Natural killer cell (primary cell): ENCODE measurements around the gene TSPAN33. TPM values are rescaled to one million over a fixed set of nuclear protein-coding genes. Genes with fewer than 3 reads are reported as not detected.

ENCODE experiments used
- ATAC-seq, 3 donors: fragments of 150-1000 bp in 2 of 3; fragments of 200-7000 bp in 1 of 3; cut with Tn5 transposase; 1 replicate in 1 of 3; 2 replicates in 2 of 3; pipeline ENCODE4 v1.10.0; 2021; ENCODE audit warnings: mild to moderate bottlenecking in 2 of 3, moderate library complexity in 2 of 3
- DNase-seq, 2 donors: peaks; one replicate each; pipeline versions ENCODE4 v3.0.0 to v3.0.0-alpha.2; 2013 to 2021; ENCODE audit warnings: mixed read lengths in 1 of 2
- H3K27ac ChIP-seq: one replicate; pipeline ENCODE4 v1.5.1; 2013; ENCODE audit warnings: mild to moderate bottlenecking, low read length
- H3K27me3 ChIP-seq: one replicate; pipeline ENCODE4 v1.6.1; 2013; ENCODE audit warnings: low read length; ENCODE audit not compliant: control insufficient read depth, insufficient read depth
- H3K36me3 ChIP-seq: one replicate; pipeline ENCODE4 v1.6.1; 2013; ENCODE audit warnings: low read length; ENCODE audit not compliant: control insufficient read depth, insufficient read depth
- H3K4me1 ChIP-seq: one replicate; pipeline ENCODE4 v1.6.1; 2013; ENCODE audit warnings: low read length; ENCODE audit not compliant: control insufficient read depth, insufficient read depth
- H3K4me3 ChIP-seq: one replicate; pipeline ENCODE4 v1.5.1; 2013; ENCODE audit warnings: low read length
- H3K9me3 ChIP-seq: one replicate; pipeline ENCODE4 v1.6.1; 2013; ENCODE audit warnings: low read length; ENCODE audit not compliant: control insufficient read depth, insufficient read depth
- H3K27ac Mint-ChIP-seq, 2 donors: one replicate each; pipeline ENCODE4 v1.8.0; 2022; ENCODE audit warnings: mild to moderate bottlenecking in 2 of 2, mixed read lengths in 2 of 2, moderate library complexity in 1 of 2
- H3K27me3 Mint-ChIP-seq, 2 donors: one replicate each; pipeline ENCODE4 v1.8.0; 2022; ENCODE audit warnings: low read depth in 2 of 2, mixed read lengths in 2 of 2
- H3K36me3 Mint-ChIP-seq: one replicate; pipeline ENCODE4 v1.8.0; 2022; ENCODE audit warnings: mixed read lengths
- H3K4me1 Mint-ChIP-seq, 2 donors: one replicate each; pipeline ENCODE4 v1.8.0; 2022; ENCODE audit warnings: mixed read lengths in 2 of 2
- H3K4me3 Mint-ChIP-seq: one replicate; pipeline ENCODE4 v1.8.0; 2022; ENCODE audit warnings: mild to moderate bottlenecking, moderate library complexity, mixed read lengths
- H3K9me3 Mint-ChIP-seq, 2 donors: one replicate each; pipeline ENCODE4 v1.8.0; 2022; ENCODE audit warnings: mixed read lengths in 2 of 2
- CTCF ChIP-seq: fragments of 200-600 bp; IDR thresholded peaks from one replicate; pipeline ENCODE4 v1.8.0; 2022; ENCODE audit warnings: antibody characterized with exemption
- WGBS: methylation state at CpG from one replicate; pipeline ENCODE4 v1.1.7; 2013; ENCODE audit warnings: missing lambda C conversion rate; ENCODE audit not compliant: insufficient coverage; 5-methylcytosine and 5-hydroxymethylcytosine counted together
- intact Hi-C: fragments of 100-400 bp; cut with micrococcal nuclease; formaldehyde crosslinking; loops from one replicate; pipeline ENCODE4 v1.14.2; 2022
- total RNA-seq, 4 donors: library from RNA; stranded (reverse); fragments of 120-200 nt in 1 of 4; gene quantifications; one replicate each; pipeline versions ENCODE4 v1.2.3 to v1.2.4, GENCODE V29; 2013 to 2022

Gene TSPAN33
- total RNA-seq, 3 donors from 2014 or later (not counting 1 experiment from before 2014, with no cell fraction given): 4.0 to 7.2 (median 5.1) TPM

DNA sequence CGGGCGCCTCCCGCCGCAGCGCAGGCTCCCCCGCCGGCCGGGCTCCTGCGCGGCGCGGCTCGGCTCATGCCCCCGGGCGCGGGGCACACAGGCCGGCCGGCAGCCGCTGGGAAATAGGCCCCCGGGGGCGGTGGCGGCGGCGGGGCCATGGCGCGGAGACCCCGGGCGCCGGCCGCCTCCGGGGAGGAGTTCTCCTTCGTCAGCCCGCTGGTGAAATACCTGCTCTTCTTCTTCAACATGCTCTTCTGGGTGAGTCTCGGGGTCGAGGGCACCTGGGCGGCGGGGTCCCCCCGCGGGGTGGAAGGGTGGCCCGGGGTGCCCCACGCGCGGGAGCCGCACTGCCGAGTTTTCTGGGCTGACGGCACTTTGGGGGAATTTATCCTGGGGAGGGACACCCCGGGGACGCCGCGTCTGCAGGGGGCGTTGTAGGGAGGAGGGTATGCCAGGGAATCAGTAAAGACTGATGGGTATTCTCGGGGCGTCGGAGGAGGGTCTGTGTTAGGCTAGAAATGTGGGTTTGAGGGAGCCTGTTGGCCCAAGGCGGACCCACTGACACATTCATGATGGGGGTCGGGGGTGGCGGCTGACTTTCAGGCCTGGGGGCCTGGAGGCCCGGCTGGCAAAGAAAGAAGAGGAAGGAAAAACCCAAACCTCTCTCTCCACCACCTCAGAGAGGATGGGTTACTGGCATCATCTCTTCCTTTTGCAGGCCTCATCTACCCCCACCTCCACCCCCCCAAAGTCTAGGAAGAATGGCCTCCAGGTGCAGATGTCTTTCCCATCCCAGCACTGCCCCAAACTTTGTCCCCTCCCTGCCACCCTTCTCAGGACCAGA, 544 bp downstream of the TSPAN33 start:
- peaks cover 17 to 30% of the 10 kb centered on the region in 2 donors for H3K27me3 Mint-ChIP-seq
- H3K27ac Mint-ChIP-seq: no peak overlapping the region
- DNase-seq: peak in 1 of 2 donors; percentile 53
- intact Hi-C loops: no loop called here
- Histone ChIP-seq H3K27ac (peak overlapping the region; percentile 58), H3K4me3 (peak overlapping the region; percentile 57), H3K27me3 (peaks cover 4% of the 10 kb centered on the region), H3K36me3 (no peaks in the 10 kb centered on the region), H3K4me1 (peaks cover 41% of the 10 kb centered on the region), H3K9me3 (no peaks in the 10 kb centered on the region)
- peaks cover 9 to 10% of the 10 kb centered on the region in 2 donors for H3K4me1 Mint-ChIP-seq
- no peak for TF ChIP-seq CTCF
- H3K4me3 Mint-ChIP-seq: peak overlapping the region; percentile 79
- no peaks in the 10 kb centered on the region for H3K9me3 Mint-ChIP-seq
- H3K36me3 Mint-ChIP-seq: no peaks in the 10 kb centered on the region
- 2% methylated on average over 58 of the region's 58 CpGs for WGBS
- ATAC-seq: peak; percentile 4 to 66 (median 9)

- ATAC-seq: peak in 1 of 3 donors; percentile 18
- H3K36me3 Mint-ChIP-seq: no peaks in the 10 kb centered on the region
- peaks cover 9 to 10% of the 10 kb centered on the region in 2 donors for H3K4me1 Mint-ChIP-seq
- peak overlapping the region; percentile 34 for H3K27ac ChIP-seq
- no peak overlapping the region for H3K4me3 ChIP-seq
- no peaks in the 10 kb centered on the region for H3K9me3 ChIP-seq
- no peak for DNase-seq
- peaks cover 4% of the 10 kb centered on the region for H3K27me3 ChIP-seq
- H3K36me3 ChIP-seq: no peaks in the 10 kb centered on the region
- intact Hi-C loops: no loop called here
- H3K27ac Mint-ChIP-seq: no peak overlapping the region
- peaks cover 17 to 30% of the 10 kb centered on the region in 2 donors for H3K27me3 Mint-ChIP-seq
- peak overlapping the region; percentile 78 for H3K4me3 Mint-ChIP-seq
- no peaks in the 10 kb centered on the region for H3K9me3 Mint-ChIP-seq
- 79% methylated on average over 8 of the region's 8 CpGs for WGBS
- TF ChIP-seq CTCF: no peak
- H3K4me1 ChIP-seq: peaks cover 43% of the 10 kb centered on the region
Observed at GRCh38 chr7:129146237-129146979, 1.9 kb downstream of the TSPAN33 start.

DNA sequence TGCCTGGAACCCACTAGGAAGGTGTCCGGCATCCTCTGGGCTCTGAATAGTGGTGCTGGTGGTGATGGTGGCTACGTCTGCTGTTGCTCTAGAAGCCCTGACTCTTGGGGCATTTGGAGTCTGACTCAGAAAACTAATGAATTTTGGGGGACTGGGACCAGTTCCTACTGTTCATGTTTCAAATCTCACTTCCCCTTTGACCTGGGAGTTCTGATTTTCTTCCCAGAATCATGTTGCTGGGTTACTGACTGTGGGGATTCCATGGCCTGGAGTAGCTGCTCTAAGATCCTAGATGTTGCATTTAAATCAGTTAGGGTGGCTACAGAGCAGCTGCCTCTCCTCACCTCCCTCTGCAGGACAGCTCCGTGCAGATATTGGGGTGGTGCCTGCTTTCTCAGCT, 3.2 kb downstream of the TSPAN33 start:
- Histone ChIP-seq H3K36me3 (no peaks in the 10 kb centered on the region), H3K9me3 (no peaks in the 10 kb centered on the region), H3K27ac (no peak overlapping the region), H3K4me1 (peaks cover 43% of the 10 kb centered on the region), H3K27me3 (peaks cover 4% of the 10 kb centered on the region), H3K4me3 (no peak overlapping the region)
- intact Hi-C loops: no loop called here
- Mint-ChIP-seq H3K36me3 (no peaks in the 10 kb centered on the region), H3K4me3 (no peak overlapping the region), H3K9me3 (no peaks in the 10 kb centered on the region), H3K27me3 (peaks cover 17 to 30% of the 10 kb centered on the region in 2 donors), H3K4me1 (peaks cover 9 to 10% of the 10 kb centered on the region in 2 donors), H3K27ac (no peak overlapping the region)
- no peak for TF ChIP-seq CTCF
- no peak for DNase-seq
- no peak for ATAC-seq
- WGBS: 86% methylated on average over 3 of the region's 3 CpGs
